SU-DHL-6 (cell line): ENCODE results near the gene C16orf95.

Experiments used
- CTCF ChIP-seq: fragments of 200-600 bp; sonication (generic); IDR thresholded peaks from one replicate; pipeline ENCODE4 v1.5.1; 2017; ENCODE audit warnings: antibody characterized with exemption, mild to moderate bottlenecking, low read length, moderate library complexity; ENCODE audit not compliant: insufficient read depth, poor library complexity, severe bottlenecking
- EZH2phosphoT487 ChIP-seq: fragments of 200-600 bp; sonication (generic), shearing (Covaris generic); conservative IDR thresholded peaks from 2 replicates; pipeline ENCODE4 v1.6.1; 2018; ENCODE audit warnings: mild to moderate bottlenecking, antibody characterized with exemption, low read length, moderate library complexity, mixed read lengths

- TF ChIP-seq CTCF (no peak), EZH2phosphoT487 (no peak)
Measured at GRCh38 chr16:87331241-87331801, 14.1 kb upstream of the C16orf95 start.
